Fibroblast of lung (primary cell): ENCODE data around the gene NKD2. TPM values are rescaled to one million over a fixed set of nuclear protein-coding genes. Genes with fewer than 3 reads are reported as not detected.

Experiments used
- DNase-seq, 2 donors: peaks; one replicate each; pipeline versions ENCODE4 v3.0.0 to v3.0.0-alpha.2; 2010; ENCODE audit warnings: low read depth in 2 of 2
- H2AFZ ChIP-seq: 2 replicates; pipeline ENCODE4 v1.5.1; 2012; ENCODE audit warnings: low read length, control low read depth, inconsistent platforms
- H3K27ac ChIP-seq: 2 replicates; pipeline ENCODE4 v1.5.1; 2011; ENCODE audit warnings: low read length, control low read depth; ENCODE audit not compliant: insufficient read depth
- H3K27me3 ChIP-seq: 2 replicates; pipeline ENCODE4 v1.5.1; 2011; ENCODE audit warnings: mild to moderate bottlenecking, low read length; ENCODE audit not compliant: control insufficient read depth, insufficient read depth
- H3K36me3 ChIP-seq: 2 replicates; pipeline ENCODE4 v1.5.1; 2011; ENCODE audit warnings: low read length; ENCODE audit not compliant: control insufficient read depth, insufficient read depth
- H3K4me1 ChIP-seq: 2 replicates; pipeline ENCODE4 v1.5.1; 2011; ENCODE audit warnings: low read length; ENCODE audit not compliant: control insufficient read depth, insufficient read depth; ENCODE audit errors: extremely low read depth
- H3K4me2 ChIP-seq: 2 replicates; pipeline ENCODE4 v1.5.1; 2011; ENCODE audit warnings: low read length, control low read depth; ENCODE audit not compliant: insufficient read depth; ENCODE audit errors: extremely low read depth
- H3K4me3 ChIP-seq, 4 experiments: fragments of 200-600 bp in 1 of 4; sonication (generic) in 1 of 4; replicated peaks in 1 of 4; 2 replicates each; pipeline ENCODE4 v1.5.1; 2011 to 2016; ENCODE audit warnings: low read length in 4 of 4, low read depth in 3 of 4, mild to moderate bottlenecking in 3 of 4, control low read depth in 2 of 4, inconsistent platforms in 1 of 4, mixed read lengths in 1 of 4; ENCODE audit not compliant: insufficient read depth in 1 of 4; ENCODE audit errors: control extremely low read depth in 1 of 4
- H3K79me2 ChIP-seq: 2 replicates; pipeline ENCODE4 v1.5.1; 2012; ENCODE audit warnings: mild to moderate bottlenecking, low read length, inconsistent platforms; ENCODE audit not compliant: control insufficient read depth, insufficient read depth
- H3K9ac ChIP-seq: 2 replicates; pipeline ENCODE4 v1.5.1; 2011; ENCODE audit warnings: mild to moderate bottlenecking, low read length, control low read depth; ENCODE audit not compliant: insufficient read depth
- H3K9me3 ChIP-seq: 2 replicates; pipeline ENCODE4 v1.5.1; 2012; ENCODE audit warnings: low read depth, low read length; ENCODE audit not compliant: control insufficient read depth, insufficient read depth
- H4K20me1 ChIP-seq: 2 replicates; pipeline ENCODE4 v1.5.1; 2011; ENCODE audit warnings: low read length; ENCODE audit not compliant: control insufficient read depth, insufficient read depth; ENCODE audit errors: extremely low read depth
- EZH2 ChIP-seq: IDR thresholded peaks from 2 replicates; pipeline ENCODE4 v1.5.1; 2012; ENCODE audit warnings: low read length, control low read depth, mild to moderate bottlenecking; ENCODE audit errors: missing control alignments
- polyA plus RNA-seq, 2 donors: library from polyadenylated mRNA; depleted of rRNA in 1 of 2; stranded (reverse) in 1 of 2; unstranded in 1 of 2; fragments of >200 nt; gene quantifications; 2 replicates each; pipeline ENCODE4 v1.2.1, GENCODE V29; 2011 to 2012; ENCODE audit warnings: missing spikeins in 1 of 2
- total RNA-seq: library from RNA; depleted of rRNA; stranded (reverse); fragments of >200 nt; gene quantifications from 2 replicates; pipeline ENCODE4 v1.2.1, GENCODE V29; 2014
- TF ChIP-seq, protein P1 (sequence below), 2 donors: IDR thresholded peaks in 1 of 2; conservative IDR thresholded peaks in 1 of 2; 1 replicate in 1 of 2; 2 replicates in 1 of 2; pipeline ENCODE4 v1.5.1; 2011 to 2012; ENCODE audit warnings: low read length in 2 of 2, control low read depth in 1 of 2, inconsistent platforms in 1 of 2, low read depth in 1 of 2, mild to moderate bottlenecking in 1 of 2

The NKD2 gene
- total and polyA plus RNA-seq, 2 donors (not counting 1 experiment from before 2014, with no cell fraction given), result under 0.01 TPM; not detected in 1

GRCh38 chr5:1035421-1036405, 27.1 kb downstream of the NKD2 start:
- DNase-seq, result no peak
- Histone ChIP-seq H3K4me2 (no peak overlapping the region), H3K79me2 (no peaks in the 10 kb centered on the region), H3K9me3 (no peaks in the 10 kb centered on the region), H3K27ac (no peak overlapping the region), H3K27me3 (no peaks in the 10 kb centered on the region), H3K36me3 (no peaks in the 10 kb centered on the region), H2AFZ (no peak overlapping the region), H4K20me1 (no peaks in the 10 kb centered on the region), H3K4me3 (no peak overlapping the region), H3K4me1 (no peaks in the 10 kb centered on the region), H3K9ac (no peak overlapping the region)
- TF ChIP-seq EZH2, result no peak
- TF ChIP-seq, protein P1, sequence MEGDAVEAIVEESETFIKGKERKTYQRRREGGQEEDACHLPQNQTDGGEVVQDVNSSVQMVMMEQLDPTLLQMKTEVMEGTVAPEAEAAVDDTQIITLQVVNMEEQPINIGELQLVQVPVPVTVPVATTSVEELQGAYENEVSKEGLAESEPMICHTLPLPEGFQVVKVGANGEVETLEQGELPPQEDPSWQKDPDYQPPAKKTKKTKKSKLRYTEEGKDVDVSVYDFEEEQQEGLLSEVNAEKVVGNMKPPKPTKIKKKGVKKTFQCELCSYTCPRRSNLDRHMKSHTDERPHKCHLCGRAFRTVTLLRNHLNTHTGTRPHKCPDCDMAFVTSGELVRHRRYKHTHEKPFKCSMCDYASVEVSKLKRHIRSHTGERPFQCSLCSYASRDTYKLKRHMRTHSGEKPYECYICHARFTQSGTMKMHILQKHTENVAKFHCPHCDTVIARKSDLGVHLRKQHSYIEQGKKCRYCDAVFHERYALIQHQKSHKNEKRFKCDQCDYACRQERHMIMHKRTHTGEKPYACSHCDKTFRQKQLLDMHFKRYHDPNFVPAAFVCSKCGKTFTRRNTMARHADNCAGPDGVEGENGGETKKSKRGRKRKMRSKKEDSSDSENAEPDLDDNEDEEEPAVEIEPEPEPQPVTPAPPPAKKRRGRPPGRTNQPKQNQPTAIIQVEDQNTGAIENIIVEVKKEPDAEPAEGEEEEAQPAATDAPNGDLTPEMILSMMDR (conservative IDR thresholded peaks at IDR 0.05 in 1 of 2, IDR thresholded peaks at IDR 0.05 in 1 of 2; ENCODE audit: low read depth in 1 of 2, low read length in 2 of 2), result no peak

GRCh38 chr5:1036504-1037122, 28.0 kb downstream of the NKD2 start:
- Histone ChIP-seq H3K4me2 (no peak overlapping the region), H4K20me1 (no peaks in the 10 kb centered on the region), H2AFZ (no peak overlapping the region), H3K79me2 (no peaks in the 10 kb centered on the region), H3K4me1 (no peaks in the 10 kb centered on the region), H3K4me3 (no peak overlapping the region), H3K9me3 (no peaks in the 10 kb centered on the region), H3K27ac (no peak overlapping the region), H3K9ac (no peak overlapping the region), H3K27me3 (no peaks in the 10 kb centered on the region), H3K36me3 (no peaks in the 10 kb centered on the region)
- TF ChIP-seq, protein P1 (conservative IDR thresholded peaks at IDR 0.05 in 1 of 2, IDR thresholded peaks at IDR 0.05 in 1 of 2; ENCODE audit: low read depth in 1 of 2, low read length in 2 of 2), result no peak
- TF ChIP-seq EZH2, result no peak
- no peak for DNase-seq

GRCh38 chr5:1037123-1037670, 28.6 kb downstream of the NKD2 start:
- Histone ChIP-seq H3K36me3 (no peaks in the 10 kb centered on the region), H3K4me1 (no peaks in the 10 kb centered on the region), H3K4me2 (no peak overlapping the region), H4K20me1 (no peaks in the 10 kb centered on the region), H3K9me3 (no peaks in the 10 kb centered on the region), H3K79me2 (no peaks in the 10 kb centered on the region), H2AFZ (no peak overlapping the region), H3K27ac (no peak overlapping the region), H3K4me3 (no peak overlapping the region), H3K9ac (no peak overlapping the region), H3K27me3 (no peaks in the 10 kb centered on the region)
- no peak for DNase-seq
- TF ChIP-seq, protein P1 (conservative IDR thresholded peaks at IDR 0.05 in 1 of 2, IDR thresholded peaks at IDR 0.05 in 1 of 2; ENCODE audit: low read depth in 1 of 2, low read length in 2 of 2), result no peak
- no peak for TF ChIP-seq EZH2
